Stimulated activated CD4-positive, alpha-beta T cell treated with anti-CD3 and anti-CD28 coated beads, Interleukin-12 subunit alpha, Interleukin-12 subunit beta, amount 100 ng/mL, for 48 hours (primary cell): ENCODE results near the gene RAB19.

Experiments used
- DNase-seq, 3 donors: peaks; one replicate each; pipeline ENCODE4 v3.0.0-alpha.2; 2020; ENCODE audit warnings: low read depth in 2 of 3, low spot score in 1 of 3

RAB19 gene, protein sequence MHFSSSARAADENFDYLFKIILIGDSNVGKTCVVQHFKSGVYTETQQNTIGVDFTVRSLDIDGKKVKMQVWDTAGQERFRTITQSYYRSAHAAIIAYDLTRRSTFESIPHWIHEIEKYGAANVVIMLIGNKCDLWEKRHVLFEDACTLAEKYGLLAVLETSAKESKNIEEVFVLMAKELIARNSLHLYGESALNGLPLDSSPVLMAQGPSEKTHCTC

DNA sequence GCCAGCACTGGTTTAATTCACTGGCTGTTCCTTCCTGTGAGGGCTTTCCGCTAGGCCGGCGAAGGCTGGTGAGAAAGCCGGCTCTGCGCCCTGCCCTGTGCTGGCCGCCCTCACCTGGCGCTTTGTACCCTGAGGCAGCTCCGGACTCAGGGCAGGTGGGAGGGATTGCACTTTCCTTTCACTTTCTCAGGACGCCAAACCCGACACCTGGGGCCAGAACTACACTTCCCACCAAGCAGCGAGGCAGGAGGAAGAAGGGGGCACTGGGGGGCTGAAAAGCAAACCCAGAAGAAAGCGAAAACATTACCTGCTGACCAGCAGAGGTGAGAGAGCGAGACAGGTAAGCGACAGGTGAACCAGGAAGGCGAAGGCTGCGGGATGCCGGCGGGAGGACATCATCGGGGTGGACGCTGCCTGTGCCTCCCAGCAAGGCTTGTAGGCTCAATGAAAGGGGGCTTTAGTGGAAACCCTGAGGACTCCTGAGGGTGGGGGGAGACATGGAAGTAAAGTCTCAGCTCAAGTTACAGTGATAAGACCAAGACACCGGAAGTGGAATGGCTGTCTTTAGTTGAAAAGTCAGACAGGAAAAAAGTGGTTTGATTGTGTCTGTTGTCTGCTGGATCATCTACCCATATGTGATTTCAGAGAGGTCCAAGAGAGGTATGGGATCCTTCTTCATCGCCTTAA is at the start of gene RAB19:
TSS of gene RAB19 (plus strand) at position 181 of the 687 bp plus-strand sequence. CDS start 3,589 bp downstream, outside the sequence.
- DNase-seq = peak in 1 of 3 donors; percentile 14

DNA sequence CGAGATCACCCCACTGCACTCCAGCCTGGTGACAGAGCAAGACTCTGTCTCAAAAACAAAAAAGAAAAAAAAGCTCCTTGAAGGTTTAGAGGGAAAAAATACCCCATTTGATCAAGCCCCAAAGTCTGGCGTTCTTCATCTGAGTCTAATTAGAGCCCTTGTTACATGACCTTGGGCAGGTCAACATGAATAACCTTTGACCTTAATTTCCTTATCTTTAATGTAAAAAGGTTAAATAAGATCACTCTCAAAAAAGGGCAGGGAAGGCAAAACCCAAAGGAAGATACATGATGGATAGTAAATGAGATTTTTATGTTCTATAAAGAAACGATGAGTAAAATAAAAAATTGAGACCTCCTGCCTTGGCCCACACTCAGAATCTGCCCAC is 45.8 kb upstream of the RAB19 start:
- no peak for DNase-seq

DNA sequence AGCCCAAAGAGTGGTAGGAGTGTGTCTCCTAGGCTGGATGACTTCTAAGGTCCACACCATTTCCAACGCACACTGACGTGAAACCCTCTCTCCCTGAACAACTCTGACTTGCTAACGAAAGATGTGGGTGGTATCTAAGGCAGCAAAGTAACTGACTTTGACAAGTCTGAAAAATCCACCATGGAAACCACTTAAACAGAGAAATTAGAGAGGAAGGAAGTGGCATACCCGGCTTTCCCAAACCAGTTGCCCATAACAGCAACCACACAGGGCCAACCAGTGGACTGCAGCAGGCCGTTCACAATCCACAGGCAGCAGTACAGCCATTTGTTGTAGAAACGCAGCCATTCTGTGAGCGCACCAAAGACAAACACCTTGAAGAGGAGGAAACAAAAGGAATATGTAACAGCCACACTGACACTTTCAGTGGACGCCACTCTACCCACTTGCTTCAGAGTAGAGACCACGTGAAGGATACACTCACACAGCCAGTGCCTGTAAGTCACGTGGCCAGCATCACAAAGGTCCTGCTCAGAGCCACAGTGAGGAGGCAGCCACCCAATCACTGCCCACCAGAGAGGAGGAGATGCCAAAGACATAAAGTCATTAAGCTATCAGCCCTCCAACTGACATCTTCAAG is 45.3 kb upstream of the RAB19 start:
- peak in 1 of 3 donors; percentile 8 for DNase-seq

DNA sequence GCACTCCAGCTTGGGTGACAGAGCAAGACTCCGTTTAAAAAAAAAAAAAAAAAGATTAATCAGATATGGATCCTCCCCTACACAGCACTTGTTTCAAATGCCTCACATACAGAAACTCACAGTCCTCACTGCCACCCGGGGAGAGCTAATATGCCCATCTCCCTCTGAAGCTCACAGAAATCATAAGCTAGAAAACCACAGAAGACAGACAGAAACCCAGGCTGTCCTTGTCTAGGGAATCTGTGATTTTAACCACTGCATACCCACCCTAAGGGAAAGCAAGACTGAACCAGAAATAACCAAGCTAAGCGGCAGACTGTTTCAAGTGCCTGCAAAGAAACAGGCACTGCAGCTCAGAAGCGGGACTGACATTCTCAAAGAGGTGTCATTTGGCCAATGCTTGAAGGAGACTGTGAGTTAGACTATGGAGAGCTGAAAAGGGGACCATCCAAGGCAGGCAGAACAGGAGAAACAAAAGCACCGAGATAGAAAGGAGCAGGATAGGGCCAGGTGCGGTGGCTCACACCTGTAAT is 43.1 kb upstream of the RAB19 start:
- DNase-seq = no peak

DNA sequence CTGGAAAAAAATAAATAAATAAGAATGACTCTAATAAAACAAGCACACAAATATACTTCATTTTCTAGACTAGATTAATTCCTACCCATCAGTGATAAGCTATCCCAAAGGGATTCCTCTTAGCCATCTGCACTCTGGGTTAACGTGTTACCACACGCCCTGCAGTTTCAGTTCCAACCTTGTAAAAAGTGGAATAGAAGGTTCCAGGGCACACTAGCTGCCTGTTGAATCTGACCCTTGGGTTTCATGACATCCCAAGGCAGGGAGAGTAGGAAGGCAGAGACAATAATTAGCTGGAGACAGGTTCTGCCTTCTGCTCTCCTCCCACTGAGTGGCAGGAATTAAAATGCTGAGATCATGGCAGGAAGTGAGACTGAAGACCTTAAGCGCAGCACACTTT is 39.0 kb upstream of the RAB19 start:
- no peak for DNase-seq

DNA sequence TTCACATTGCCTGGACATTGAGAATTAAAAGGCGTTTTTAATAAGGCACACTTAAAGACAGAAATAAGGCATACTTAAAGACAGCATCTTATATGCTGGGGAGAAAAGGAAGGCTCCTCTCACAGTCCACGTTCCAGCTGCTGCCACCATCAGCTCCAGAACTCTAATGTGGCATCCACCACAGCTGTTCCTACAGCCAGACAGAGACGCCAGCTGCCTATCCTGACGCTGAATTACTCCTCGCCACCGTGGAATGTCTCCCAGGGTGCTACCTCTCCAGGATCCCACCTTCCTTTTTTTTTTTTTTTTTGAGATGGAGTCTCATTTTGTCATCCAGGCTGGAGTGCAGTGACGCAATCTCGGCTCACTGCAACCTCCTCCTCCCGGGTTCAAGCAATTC is 36.3 kb upstream of the RAB19 start:
- no peak for DNase-seq

DNA sequence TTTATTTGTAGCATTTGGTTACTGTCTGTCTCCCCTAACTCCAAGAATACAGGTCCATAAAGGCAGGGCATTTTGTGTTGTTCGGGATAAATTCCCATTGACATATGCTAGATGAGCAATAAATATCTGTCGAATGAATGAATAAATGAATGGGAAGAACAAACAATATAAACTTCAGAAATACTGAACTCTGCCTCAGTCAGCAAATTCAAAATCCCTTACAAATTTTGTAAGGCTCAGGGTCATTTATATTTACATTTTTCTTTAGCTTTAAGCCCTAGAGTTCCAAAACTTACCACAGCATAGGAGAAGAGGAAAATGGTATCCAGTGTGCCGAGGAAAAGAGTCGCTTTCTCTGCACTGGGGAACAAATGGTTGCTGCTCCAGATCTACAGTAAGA is 34.6 kb upstream of the RAB19 start:
- no peak for DNase-seq

DNA sequence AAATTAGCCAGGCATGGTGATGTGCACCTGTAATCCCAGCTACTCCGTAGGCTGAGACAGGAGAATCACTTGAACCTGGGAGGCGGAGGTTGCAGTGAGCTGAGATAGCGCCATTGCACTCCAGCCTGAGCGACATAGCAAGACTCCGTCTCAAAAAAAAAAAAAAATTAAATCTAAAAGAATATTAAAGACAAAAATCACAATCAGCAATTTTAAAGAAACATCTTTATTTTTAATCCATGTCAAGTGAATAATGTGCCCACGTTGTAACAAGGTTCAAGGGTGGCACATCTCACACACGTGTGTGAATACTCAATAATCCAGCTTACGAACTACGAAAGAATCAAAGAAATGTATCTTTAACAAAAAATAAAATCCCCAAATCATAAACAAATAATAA is 28.5 kb upstream of the RAB19 start:
- no peak for DNase-seq

DNA sequence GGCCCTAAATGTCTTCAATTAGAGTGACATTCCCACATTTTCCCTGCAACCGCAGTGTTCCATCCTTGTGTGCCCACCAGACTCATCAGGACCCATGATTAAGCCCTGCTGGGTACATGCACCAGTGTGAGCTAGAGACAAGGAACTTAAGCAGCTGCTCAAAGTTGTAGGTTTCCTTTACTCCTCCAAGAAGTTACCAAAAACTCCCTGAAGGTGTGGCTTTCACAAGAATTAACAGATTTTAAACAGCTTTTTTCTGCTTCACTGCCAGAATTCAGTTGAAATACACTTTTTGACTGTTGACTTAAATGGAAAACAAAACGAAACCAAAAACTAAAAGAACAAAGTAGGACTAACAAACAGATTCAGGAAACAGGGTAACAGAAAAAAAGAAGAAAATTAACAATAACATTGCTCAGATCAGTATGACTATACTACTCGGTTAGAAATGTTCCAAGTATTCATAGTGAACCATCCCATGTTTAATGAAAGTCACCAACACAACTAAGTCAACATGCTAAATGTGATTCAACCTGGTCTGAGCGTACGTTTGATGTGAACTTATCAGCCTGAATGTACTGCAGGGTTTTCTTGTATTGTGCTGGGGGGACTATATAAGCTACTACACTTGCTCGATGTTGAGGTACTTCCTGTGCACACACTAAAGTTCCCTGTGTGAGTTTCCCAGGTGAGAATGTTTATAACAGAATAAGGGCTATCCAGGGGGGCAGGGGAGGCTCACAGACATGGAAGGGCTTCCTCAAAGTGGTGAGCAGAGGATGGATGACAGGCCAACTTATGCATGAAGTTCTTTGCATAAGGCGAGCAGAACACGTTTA is 27.7 kb upstream of the RAB19 start:
- DNase-seq = no peak

DNA sequence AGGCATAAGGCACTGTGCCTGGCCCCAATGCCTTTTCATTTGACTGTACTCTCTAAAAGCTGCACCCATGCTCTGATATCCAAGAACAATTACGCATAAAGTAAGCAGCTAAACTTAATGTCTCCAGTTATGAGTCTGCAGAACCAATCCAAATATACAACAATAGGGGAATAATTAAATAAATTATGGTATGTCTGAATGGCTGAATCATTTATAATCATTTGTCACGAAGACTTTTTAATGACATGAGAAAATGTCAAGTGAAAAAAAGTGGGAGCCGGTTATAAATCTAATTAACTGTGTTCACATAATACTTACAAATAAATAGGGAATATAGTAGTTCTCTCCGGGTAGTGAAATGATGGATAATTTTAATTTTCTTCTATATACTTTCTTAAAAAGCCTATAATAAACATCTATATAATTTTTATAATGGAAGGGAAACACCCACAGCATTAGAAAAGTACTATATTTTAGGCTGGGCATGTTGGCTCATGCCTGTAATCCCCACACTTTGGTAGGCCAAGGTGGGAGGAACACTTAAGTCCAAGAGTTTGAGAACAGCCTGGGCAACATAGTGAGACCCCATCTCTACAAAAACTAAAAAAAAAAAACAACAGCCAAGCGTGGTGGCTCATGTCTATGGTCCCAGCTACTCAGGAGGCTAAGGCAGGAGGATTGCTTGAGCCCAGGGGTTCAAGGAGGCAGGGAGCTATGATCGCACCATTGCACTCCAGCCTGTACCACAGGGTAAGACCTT is 19.7 kb upstream of the RAB19 start:
- DNase-seq = no peak

DNA sequence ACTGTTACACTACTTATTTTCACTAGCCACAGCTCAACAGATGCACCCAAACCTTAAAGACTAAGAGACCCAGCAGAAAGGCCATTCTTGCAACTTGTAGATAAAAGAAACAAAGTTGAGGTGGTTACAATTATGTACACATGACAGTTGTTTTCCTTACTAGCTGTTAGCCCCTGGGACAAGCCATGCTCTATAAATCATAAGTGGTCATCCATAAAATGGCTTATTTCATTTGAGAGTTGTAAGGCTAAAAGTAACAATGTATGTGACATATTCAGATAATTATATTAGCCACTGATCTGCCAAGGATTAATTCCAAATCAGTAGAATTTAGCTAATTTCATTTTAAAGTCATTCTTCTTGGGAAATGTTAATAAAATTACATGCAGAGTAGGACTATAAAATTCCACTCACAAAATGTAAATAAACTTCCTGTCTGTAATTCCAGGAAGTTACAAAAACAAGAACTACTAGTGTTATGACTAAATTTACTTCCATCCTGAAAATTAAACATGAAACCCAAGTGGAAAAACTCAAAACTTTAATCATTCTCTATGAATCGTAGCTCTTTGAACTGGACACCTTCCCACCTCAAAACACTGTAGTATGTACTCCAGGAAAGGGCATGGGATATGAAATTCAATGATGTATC is 18.8 kb upstream of the RAB19 start:
- no peak for DNase-seq

DNA sequence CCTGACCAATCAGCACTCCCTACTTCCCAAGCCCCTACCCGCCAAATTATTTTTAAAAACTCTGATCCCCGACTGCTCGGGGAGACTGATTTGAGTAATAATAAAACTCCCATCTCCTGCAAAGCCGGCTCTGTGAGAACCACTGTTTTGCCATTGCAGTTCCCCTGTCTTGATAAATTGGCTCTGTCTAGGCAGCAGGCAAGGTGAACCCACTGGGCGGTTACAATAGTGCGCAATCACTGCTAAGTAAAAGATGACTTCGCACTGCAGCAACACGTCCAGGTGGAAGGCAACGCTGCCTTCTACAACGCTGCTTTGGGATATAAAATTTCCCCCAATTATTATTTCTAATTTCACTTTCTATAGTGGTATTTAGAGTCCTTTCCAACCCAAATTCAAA is 14.4 kb upstream of the RAB19 start:
- no peak for DNase-seq

DNA sequence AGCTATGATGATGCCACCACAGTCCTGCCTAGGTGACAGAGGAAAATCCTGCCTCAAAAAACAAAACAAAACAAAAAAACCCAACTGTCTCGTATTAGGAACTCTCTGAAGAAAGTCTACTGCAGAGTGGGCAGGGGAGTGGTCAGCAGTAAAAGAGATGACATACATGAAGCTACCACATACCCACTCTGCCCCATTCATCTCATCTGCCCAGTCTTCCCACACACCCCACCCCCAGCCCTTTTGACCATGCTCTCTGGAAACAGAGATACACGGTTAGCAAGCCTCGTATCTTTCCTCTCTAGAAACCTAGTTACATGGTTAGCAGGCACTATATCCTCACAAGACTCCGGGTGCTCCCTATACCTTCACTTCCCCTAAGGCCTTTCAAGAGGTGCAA is 13.8 kb upstream of the RAB19 start:
- no peak for DNase-seq

DNA sequence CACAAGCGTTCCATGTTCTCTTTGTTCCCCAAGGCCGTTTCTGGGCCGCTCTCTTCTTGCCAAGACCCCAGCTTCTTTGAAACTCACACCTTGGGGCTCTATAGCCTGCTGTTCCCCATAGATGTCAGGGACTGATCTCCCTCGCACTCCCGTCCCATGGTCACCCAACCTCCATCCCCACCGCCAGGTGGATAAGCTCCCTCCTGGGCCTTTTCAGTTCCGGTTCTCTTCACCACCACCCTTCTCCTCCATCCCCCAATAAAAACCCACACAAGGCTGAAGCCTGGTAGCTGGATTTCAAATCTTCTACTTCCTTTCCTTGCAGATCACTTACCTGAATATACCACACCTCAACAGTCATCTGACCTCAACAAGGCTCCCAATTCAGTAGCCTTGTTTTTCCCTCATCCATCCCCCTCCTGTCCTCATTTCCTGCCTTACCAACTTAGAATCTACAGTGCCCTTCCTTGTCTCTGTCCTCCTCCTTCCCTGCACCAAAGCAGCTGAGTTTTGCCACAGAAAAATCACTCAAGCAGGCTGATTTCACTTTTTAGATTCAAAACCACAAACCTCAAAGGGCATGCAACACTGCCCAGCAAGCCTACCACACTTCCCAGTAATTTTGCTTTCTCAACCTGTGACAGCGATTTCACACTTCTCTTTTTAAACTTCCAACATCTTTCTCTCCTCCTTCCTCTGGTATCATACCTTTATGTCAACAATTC is 13.2 kb upstream of the RAB19 start:
- DNase-seq = peak in 1 of 3 donors; percentile 26

DNA sequence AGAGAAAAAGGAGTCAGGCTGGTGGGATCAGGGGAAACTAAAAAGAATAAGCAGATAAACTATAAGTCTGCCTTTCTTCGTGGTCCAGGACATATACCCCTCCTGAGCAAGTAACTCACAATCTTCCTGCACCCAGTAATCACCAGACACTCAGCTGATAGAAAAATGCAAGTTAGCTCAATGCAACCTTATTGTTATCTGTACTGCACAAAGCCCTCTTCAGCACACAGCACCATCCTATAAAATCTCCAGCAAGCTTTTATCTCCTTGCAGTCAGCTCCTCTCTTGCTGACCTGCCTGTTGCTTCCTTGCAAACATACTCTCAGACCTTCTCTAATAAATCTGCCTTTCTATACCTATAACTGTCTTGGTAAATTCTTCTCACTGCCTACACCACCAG is 12.2 kb upstream of the RAB19 start:
- DNase-seq = no peak

DNA sequence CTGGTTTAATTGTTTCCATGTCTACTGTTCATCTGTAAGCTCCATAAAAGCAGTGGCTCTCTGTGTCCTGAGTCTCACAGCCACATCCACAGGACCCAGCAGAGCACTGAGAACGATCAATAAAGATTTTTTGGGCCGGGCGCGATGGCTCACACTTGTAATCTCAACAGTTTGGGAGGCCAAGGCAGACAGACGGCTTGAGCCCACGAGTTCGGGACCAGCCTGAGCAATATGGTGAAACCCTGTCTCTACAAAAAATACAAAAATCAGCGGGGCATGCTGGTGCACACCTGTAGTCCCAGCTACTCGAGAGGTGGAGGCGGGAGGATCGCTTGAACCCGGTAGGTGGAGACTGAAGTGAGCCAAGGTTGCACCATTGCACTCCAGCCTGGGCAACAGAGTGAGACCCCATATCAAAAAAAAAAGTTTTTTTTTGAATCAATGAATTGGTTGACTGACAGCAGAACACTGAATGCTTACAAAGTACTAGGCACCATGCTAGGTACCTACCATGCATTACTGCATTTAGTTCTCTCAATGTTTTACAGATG is 10.0 kb upstream of the RAB19 start:
- no peak for DNase-seq

DNA sequence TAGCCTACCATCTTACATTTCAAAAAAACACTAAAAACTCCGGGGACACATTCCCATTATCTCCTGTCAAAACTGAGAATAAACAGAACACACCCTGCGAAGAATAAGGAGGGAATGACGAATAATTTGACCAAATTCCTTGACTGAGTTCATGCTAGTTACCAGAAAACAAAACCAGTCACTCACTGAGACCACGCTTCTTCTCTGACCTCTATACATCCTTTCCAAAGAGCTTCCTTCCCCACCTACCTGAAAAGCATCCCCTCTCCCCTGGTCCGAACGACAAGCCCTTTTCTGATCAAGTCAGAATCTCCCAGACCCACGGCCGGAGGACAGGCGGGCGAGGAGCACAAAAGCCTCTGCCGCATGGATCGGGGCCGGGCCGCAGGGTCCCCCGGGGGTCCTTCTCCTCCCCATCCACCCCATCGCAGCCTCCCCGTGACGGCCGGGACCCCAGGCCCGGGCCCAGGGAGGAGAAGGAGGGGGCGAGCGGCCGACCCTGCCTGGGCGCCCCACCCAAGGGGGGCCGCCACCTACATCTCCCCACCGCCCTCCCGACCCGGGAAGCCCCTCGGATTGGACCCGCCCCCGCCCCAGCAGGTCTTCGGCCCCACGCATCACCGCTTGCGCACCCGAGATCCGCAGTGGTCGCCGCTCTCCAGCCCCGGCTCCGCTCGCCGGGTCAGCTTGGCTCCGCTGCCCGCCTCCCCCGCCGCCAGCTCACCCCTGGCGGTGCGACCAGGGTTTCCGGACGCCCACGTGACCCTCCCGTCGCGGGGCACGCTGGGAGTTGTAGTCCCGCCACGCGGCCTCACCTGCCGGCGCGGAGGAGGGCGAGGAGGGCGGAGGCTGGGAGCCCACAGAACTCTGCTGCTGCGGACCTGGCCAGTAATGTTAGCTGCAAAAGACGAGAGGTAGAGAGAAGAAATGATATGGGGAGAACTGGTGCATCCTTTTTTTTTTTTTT is 5.8 kb upstream of the RAB19 start, which contains the start of gene SLC37A3:
TSS of gene SLC37A3 (minus strand) at position 747 of the 967 bp plus-strand sequence. CDS start 16,004 bp downstream, outside the sequence.
- DNase-seq = peak; percentile 80 to 86 (median 81)

DNA sequence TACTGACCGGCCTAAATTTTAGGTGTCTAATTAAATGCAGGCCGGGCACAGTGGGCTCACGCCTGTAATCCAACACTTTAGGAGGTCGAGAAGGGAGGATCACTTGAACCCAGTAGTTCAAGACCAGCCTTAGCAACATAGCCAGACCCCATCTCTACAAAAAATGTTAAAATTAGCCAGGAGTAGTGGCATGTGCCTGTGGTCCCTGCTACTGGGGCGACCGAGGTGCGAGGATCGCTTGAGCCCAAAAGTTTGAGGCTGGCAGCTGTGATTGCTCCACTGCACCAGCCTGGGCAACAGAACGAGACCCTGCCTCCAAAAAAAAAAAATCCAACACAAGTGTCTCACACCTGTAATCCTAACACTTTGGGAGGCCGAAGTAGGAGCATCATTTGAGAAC is 5.0 kb upstream of the RAB19 start:
- no peak for DNase-seq
